Activated CD4-positive, CD25-positive, alpha-beta regulatory T cell treated with anti-CD3 and anti-CD28 coated beads, Interleukin-2, amount 50 U/mL, for 24 hours (primary cell): ENCODE results near the gene USP31.

Source experiments
- ATAC-seq, 2 donors: fragments of 150-1000 bp; cut with Tn5 transposase; one replicate each; pipeline ENCODE4 v1.10.0; 2021; ENCODE audit warnings: mild to moderate bottlenecking in 1 of 2, moderate library complexity in 1 of 2

USP31 gene

GRCh38 chr16:23059433-23059832, 89.8 kb downstream of the USP31 start:
- ATAC-seq, result no peak

DNA sequence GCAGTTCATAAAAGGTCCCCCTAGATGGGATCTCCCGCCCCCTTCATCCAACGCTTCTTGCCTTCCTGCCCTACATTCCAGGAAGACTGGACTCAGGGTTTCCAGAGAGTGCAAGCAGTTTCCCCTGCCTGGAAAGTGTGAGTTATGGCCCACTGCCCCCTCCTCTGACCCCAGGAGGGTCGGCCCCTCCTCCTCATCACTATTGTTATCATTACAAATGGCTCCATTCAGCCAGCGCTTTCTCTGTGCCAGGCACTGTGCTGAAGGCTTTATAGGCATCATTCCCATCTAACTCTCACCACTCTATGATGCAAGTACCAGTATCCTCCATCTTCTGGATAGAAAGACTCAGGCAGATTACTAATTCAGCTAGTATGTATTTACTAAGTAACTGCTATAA, 90.7 kb downstream of the USP31 start:
- ATAC-seq, result no peak

DNA sequence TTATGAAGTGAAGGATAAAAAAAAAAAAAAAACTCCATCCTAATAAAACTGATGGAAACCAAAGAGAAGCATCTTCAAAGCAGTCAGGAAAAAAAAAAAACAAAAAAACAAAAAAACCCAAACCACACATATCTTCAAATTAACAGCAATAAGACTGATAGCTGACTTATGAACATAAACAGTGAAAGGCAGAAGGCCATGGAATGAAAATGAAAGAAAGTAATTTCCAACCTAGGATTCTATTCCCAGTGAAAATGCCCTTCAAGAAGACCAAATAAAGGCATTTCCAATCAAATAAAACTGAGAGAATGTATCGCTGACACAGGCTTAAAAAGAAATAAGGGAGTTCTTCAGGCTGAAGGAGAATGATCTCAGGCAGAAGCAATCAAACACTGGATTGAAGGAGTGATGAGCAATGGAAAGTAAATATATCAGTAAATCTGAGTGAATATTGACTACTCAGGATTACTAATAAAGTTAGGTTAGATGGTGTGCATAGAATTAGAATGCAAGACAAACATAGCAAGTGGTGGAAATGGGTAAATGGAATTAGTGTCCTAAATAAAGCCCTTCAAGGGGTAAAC, 92.1 kb downstream of the USP31 start:
- no peak for ATAC-seq

DNA sequence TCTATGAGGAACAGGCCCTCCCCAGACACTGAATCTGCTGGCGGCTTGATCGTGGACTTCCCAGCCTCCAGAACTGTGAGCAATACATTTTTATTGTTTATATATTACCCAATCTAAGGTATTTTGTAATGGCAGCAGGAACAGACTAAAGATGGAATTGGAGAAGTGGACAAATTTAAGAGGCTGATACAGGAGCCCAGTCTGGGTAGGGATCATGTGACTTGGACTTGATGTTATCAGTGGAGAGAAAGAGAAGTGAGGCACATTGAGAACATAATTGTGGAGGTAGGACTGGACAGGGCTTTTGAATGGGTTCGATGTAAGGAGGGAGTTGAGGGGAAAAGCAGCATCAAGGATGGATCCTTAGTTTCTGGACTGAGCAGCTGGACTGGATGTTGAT, 93.8 kb downstream of the USP31 start:
- no peak for ATAC-seq

DNA sequence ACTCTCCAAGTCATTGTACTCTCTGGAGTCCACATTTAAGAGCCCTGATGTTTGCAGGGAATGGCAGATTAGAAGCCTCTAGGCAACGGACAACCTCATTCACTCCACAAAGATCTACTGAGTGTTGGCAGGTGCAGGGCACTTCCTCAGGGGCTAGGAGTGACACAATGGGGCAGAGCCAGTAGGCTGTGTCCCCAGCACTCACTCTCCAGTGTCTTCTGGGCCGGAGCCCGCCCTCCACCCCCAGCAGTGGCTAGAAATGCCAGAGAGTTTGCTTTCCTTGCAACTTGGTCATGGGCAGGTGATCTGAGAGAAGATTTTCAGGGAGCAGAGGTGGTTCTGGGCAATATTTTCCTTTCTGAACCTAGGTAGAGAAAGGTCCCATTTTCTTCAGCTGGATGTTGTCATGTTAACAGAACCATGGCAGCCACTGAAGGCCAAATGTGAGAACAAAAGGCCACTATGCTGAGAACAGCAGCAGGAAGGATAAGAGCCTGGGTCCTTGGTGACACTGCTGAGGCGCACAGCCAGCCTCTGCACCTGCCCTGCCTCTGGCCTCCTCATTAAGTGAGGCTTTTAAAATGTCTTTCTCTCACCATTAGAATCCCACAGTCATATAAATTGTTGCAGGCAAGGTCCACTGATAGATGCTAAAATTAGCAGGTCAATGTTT, 96.2 kb downstream of the USP31 start:
- no peak for ATAC-seq

GRCh38 chr16:23052221-23052620, 97.0 kb downstream of the USP31 start:
- ATAC-seq, result no peak

GRCh38 chr16:23051587-23051986, 97.7 kb downstream of the USP31 start:
- no peak for ATAC-seq

- ATAC-seq, result no peak
These were observed 101.1 kb downstream of the USP31 start for GRCh38 chr16:23048164-23048563.

GRCh38 chr16:23045025-23045424, 104.2 kb downstream of the USP31 start:
- ATAC-seq, result no peak

GRCh38 chr16:23040246-23040645, 109.0 kb downstream of the USP31 start:
- no peak for ATAC-seq

DNA sequence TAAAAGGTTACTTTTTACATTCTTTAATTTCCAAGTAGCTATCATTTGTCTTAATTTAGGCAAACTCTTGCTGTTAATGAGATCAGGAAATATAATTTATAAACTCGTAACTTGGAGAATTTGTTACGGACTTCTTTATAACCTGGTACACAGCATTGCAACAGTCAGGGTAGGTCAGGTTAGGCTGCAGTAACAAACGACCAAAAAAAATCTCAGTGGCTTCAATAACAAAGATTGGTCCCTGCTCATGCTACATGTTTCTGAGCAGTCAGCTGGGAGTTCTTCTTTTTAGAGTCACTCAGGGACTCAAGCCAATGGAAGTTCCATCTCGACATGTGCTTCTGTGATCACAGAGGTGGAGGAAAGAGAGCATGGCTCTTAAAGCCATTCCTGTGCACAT, 110.1 kb downstream of the USP31 start:
- no peak for ATAC-seq

- ATAC-seq, result no peak
These were observed 114.0 kb downstream of the USP31 start for GRCh38 chr16:23035240-23035639.

GRCh38 chr16:23031508-23032098, 117.6 kb downstream of the USP31 start:
- ATAC-seq, result no peak

GRCh38 chr16:23029733-23030420, 119.4 kb downstream of the USP31 start:
- ATAC-seq, result no peak

- ATAC-seq, result no peak
These were observed 121.9 kb downstream of the USP31 start for GRCh38 chr16:23027386-23027785.

GRCh38 chr16:23026784-23027362, 122.4 kb downstream of the USP31 start:
- ATAC-seq, result no peak

- ATAC-seq, result no peak
These were observed 123.5 kb downstream of the USP31 start for GRCh38 chr16:23025692-23026307.

DNA sequence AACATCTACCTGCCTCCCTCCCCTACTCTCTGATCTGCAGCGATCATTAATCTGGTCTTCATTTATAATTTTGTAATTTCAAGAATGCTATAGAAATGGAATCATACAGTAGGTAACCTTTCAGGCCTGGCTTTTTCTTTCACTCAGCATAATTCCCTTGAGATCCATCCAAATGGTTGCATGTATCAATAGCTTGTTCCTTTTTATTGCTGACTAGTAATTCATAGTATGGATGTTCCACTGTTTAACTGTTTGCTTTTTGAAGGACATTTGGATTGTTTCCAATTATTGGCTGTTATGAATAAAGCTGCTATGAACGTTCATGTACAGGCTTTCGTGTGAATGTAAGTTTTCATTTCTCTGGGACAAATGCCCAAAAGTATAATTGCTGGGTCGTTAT, 125.2 kb downstream of the USP31 start:
- ATAC-seq, result no peak

DNA sequence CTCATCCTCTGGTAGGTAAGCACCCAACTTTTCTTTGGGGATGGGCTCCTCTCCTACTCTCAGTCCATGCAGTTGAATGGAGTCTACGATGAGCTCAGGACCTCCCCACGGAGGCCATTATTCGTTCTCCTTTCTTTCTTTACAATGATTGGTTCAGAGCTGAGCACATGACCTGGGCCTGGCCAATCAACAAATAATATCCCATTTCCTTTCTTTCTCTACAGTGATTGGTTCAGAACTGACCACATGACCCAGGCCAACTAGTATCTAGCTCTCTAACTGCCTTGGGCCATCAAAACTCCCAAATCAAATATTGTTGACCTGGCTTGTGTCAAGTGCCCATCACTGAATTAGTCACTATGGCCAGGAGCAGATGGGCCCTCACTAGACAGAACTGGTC, 129.2 kb downstream of the USP31 start:
- no peak for ATAC-seq

GRCh38 chr16:23016368-23016767, 132.9 kb downstream of the USP31 start:
- no peak for ATAC-seq

DNA sequence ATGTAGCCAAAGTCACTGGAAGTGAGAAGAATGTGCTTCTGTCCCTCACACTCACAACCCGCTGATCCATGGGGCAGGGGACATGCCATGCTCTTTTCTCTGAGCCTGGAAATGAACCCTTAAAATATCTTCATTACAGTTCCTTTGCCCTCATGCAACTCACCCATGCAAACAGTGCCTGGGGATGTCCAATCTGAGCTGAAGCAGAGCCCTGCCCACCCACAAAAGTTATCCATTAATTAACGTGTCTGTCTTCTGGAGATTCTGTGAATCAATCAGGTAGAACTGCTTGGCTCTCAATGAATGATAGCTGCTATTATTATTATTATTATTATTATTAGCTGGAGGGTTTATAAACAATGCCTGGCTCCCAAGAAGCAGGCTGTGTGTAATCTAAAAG, 133.7 kb downstream of the USP31 start:
- ATAC-seq, result no peak

DNA sequence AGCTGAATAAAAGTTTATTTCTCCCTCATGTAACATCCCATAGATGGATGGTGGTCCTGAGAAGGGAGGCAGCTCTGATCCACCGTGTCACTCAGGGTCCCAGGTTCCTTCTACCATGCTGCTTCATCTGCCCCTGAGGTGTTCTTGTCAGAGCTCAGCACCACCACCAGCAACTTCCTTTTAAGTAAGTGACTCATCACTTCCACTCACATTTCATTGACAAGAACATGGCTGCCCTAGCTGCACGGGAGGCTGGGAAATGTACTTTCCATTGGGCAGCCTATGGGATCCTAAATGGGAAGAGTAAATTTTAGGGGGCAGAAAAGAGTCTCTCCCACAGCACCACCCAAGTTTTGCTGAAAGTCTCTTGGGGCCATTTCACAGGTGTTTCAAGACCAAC, 134.7 kb downstream of the USP31 start:
- ATAC-seq, result no peak
